Trophoblast cell (in vitro differentiated cells and primary cell): ENCODE data around the gene CLEC1B.

Source experiments
- DNase-seq, 2 donors: peaks; one replicate each; pipeline ENCODE4 v3.0.0-alpha.2; 2016
- H2AFZ ChIP-seq: 2 replicates; pipeline ENCODE4 v1.6.1; 2013; ENCODE audit warnings: low read length, moderate library complexity, mild to moderate bottlenecking; ENCODE audit not compliant: insufficient read depth, poor library complexity
- H2AK5ac ChIP-seq: 2 replicates; pipeline ENCODE4 v1.6.1; 2013; ENCODE audit warnings: mild to moderate bottlenecking, low read length
- H2BK120ac ChIP-seq: 2 replicates; pipeline ENCODE4 v1.6.1; 2013; ENCODE audit warnings: low read length, mild to moderate bottlenecking, moderate library complexity; ENCODE audit not compliant: insufficient read depth, poor library complexity
- H2BK12ac ChIP-seq: 2 replicates; pipeline ENCODE4 v1.6.1; 2013; ENCODE audit warnings: mild to moderate bottlenecking, low read length, moderate library complexity
- H2BK5ac ChIP-seq: 2 replicates; pipeline ENCODE4 v1.6.1; 2013; ENCODE audit warnings: low read length, low read depth, moderate library complexity, mild to moderate bottlenecking; ENCODE audit not compliant: poor library complexity
- H3K14ac ChIP-seq: 2 replicates; pipeline ENCODE4 v1.6.1; 2013; ENCODE audit warnings: mild to moderate bottlenecking, low read length
- H3K18ac ChIP-seq: 2 replicates; pipeline ENCODE4 v1.6.1; 2013; ENCODE audit warnings: mild to moderate bottlenecking, low read length
- H3K23ac ChIP-seq: 2 replicates; pipeline ENCODE4 v1.6.1; 2013; ENCODE audit warnings: low read length
- H3K27ac ChIP-seq: 2 replicates; pipeline ENCODE4 v1.5.1; 2013; ENCODE audit warnings: low read depth, mild to moderate bottlenecking, inconsistent platforms, low read length, moderate library complexity
- H3K27me3 ChIP-seq: 2 replicates; pipeline ENCODE4 v1.6.1; 2013; ENCODE audit warnings: inconsistent platforms, mild to moderate bottlenecking, low read length, moderate library complexity; ENCODE audit not compliant: insufficient read depth
- H3K36me3 ChIP-seq, 2 experiments: 1 replicate in 1 of 2; 2 replicates in 1 of 2; pipeline ENCODE4 v1.6.1; 2013; ENCODE audit warnings: low read length in 2 of 2, mild to moderate bottlenecking in 2 of 2, moderate library complexity in 1 of 2; ENCODE audit not compliant: insufficient read depth in 2 of 2, control insufficient read depth in 1 of 2
- H3K4ac ChIP-seq: 2 replicates; pipeline ENCODE4 v1.6.1; 2013; ENCODE audit warnings: low read depth, mild to moderate bottlenecking, low read length, moderate library complexity
- H3K4me1 ChIP-seq, 2 experiments: 1 replicate in 1 of 2; 2 replicates in 1 of 2; pipeline ENCODE4 v1.6.1; 2013; ENCODE audit warnings: low read length in 2 of 2, mild to moderate bottlenecking in 2 of 2, moderate library complexity in 1 of 2; ENCODE audit not compliant: insufficient read depth in 2 of 2, control insufficient read depth in 1 of 2
- H3K4me2 ChIP-seq: 2 replicates; pipeline ENCODE4 v1.6.1; 2013; ENCODE audit warnings: inconsistent platforms, mild to moderate bottlenecking, low read length, moderate library complexity
- H3K4me3 ChIP-seq: 2 replicates; pipeline ENCODE4 v1.5.1; 2013; ENCODE audit warnings: mild to moderate bottlenecking, low read depth, low read length, inconsistent platforms
- H3K79me1 ChIP-seq: one replicate; pipeline ENCODE4 v1.6.1; 2013; ENCODE audit warnings: low read length
- H3K79me2 ChIP-seq: 2 replicates; pipeline ENCODE4 v1.6.1; 2013; ENCODE audit warnings: low read length, mild to moderate bottlenecking; ENCODE audit not compliant: control insufficient read depth, insufficient read depth, poor library complexity
- H3K9ac ChIP-seq: 2 replicates; pipeline ENCODE4 v1.6.1; 2013; ENCODE audit warnings: mild to moderate bottlenecking, low read length
- H3K9me3 ChIP-seq: 2 replicates; pipeline ENCODE4 v1.6.1; 2013; ENCODE audit warnings: low read depth, mild to moderate bottlenecking, control low read depth, inconsistent platforms, low read length; ENCODE audit not compliant: insufficient read depth
- H4K12ac ChIP-seq: 2 replicates; pipeline ENCODE4 v1.6.1; 2013; ENCODE audit warnings: low read depth, mild to moderate bottlenecking, low read length, moderate library complexity
- H4K8ac ChIP-seq: 2 replicates; pipeline ENCODE4 v1.6.1; 2013; ENCODE audit warnings: low read depth, mild to moderate bottlenecking, low read length, moderate library complexity
- H4K91ac ChIP-seq: one replicate; pipeline ENCODE4 v1.6.1; 2013; ENCODE audit warnings: low read depth, mild to moderate bottlenecking, low read length, moderate library complexity
- WGBS: extraction: QIAGEN DNeasy Blood & Tissue Kit; methylation state at CpG from one replicate; pipeline ENCODE4 v1.1.7; 2013; ENCODE audit warnings: missing lambda C conversion rate; ENCODE audit not compliant: insufficient read length, insufficient coverage; ENCODE audit errors: extremely low coverage; 5-methylcytosine and 5-hydroxymethylcytosine counted together

The CLEC1B gene

DNA sequence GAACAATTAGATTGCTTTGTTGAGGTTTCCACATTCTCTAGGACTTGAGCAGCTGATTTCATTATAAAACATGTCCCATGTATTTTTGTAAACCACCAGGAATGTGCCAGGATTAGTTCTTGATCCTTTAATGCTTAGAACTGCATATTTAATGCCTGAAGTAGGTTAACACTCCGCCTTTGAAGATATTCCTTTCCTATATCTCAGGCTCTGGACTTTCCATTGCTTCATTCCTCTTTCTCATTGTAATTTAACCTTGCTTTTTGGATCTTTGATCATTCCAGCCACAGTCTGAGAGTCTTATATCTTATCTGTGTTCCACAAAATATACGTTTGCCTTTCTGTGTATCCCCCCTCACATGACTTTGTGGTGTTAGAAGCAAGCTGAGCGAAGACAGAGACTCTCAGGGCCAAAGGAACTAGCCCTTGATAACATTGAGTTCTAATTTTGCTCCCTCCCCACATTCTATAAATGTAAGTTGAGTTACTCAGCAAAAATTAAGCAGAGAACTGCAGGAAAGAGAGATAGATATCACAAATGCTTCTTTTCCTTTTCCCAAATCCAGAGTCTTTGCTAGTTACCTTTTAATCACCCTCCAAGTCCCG lies 2.4 kb upstream of the CLEC1B start:
- H3K36me3 ChIP-seq = no peaks in the 10 kb centered on the region
- H4K8ac ChIP-seq = no peak overlapping the region
- no peaks in the 10 kb centered on the region for H3K79me1 ChIP-seq
- H3K4me2 ChIP-seq = no peak overlapping the region
- H3K18ac ChIP-seq = no peak overlapping the region
- no peak overlapping the region for H4K12ac ChIP-seq
- peak in 1 of 2 donors; percentile 40 for DNase-seq
- no peak overlapping the region for H2AFZ ChIP-seq
- H2BK5ac ChIP-seq = no peak overlapping the region
- H4K91ac ChIP-seq = no peak overlapping the region
- no peak overlapping the region for H2BK12ac ChIP-seq
- H3K14ac ChIP-seq = no peak overlapping the region
- no peaks in the 10 kb centered on the region for H3K9me3 ChIP-seq
- H3K27ac ChIP-seq = no peak overlapping the region
- H3K27me3 ChIP-seq = no peaks in the 10 kb centered on the region
- no peak overlapping the region for H3K4me3 ChIP-seq
- H3K4ac ChIP-seq = no peak overlapping the region
- no peaks in the 10 kb centered on the region for H3K79me2 ChIP-seq
- no peak overlapping the region for H2BK120ac ChIP-seq
- H3K23ac ChIP-seq = no peak overlapping the region
- H2AK5ac ChIP-seq = no peak overlapping the region
- H3K9ac ChIP-seq = no peak overlapping the region
- H3K4me1 ChIP-seq = no peaks in the 10 kb centered on the region
- WGBS = no CpG with 5 or more reads among the region's 4 CpGs

DNA sequence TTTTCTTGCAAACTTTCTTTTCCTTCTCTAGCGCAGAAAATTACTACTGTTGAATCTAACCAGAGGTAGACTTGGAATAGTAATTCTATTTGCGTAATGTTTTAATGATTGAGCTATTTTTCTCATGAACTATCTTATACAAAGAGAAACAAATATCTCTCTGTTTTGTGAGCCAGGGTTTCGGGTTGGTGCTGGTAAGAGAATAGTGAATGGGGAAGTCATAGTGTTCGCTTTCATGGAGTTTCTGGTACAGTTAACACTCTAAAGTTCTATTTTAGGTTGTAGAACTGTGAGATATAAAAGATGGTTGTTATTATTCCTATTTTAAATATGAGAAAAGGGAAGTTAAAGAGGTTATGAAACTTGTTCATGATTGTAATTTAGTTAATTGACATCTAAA lies 6.6 kb downstream of the CLEC1B start:
- H2BK12ac ChIP-seq = no peak overlapping the region
- no peak overlapping the region for H2BK5ac ChIP-seq
- WGBS = no CpG with 5 or more reads among the region's 4 CpGs
- H4K12ac ChIP-seq = no peak overlapping the region
- no peak overlapping the region for H2AFZ ChIP-seq
- H3K27me3 ChIP-seq = no peaks in the 10 kb centered on the region
- H3K4me1 ChIP-seq = no peaks in the 10 kb centered on the region
- no peak overlapping the region for H3K4ac ChIP-seq
- H3K23ac ChIP-seq = no peak overlapping the region
- no peak overlapping the region for H2AK5ac ChIP-seq
- no peak overlapping the region for H4K8ac ChIP-seq
- H3K9ac ChIP-seq = no peak overlapping the region
- H3K79me1 ChIP-seq = no peaks in the 10 kb centered on the region
- no peaks in the 10 kb centered on the region for H3K36me3 ChIP-seq
- no peak overlapping the region for H4K91ac ChIP-seq
- no peak for DNase-seq
- H3K27ac ChIP-seq = no peak overlapping the region
- H3K4me3 ChIP-seq = no peak overlapping the region
- no peak overlapping the region for H3K4me2 ChIP-seq
- H3K79me2 ChIP-seq = no peaks in the 10 kb centered on the region
- H3K9me3 ChIP-seq = no peaks in the 10 kb centered on the region
- no peak overlapping the region for H3K14ac ChIP-seq
- no peak overlapping the region for H2BK120ac ChIP-seq
- no peak overlapping the region for H3K18ac ChIP-seq

DNA sequence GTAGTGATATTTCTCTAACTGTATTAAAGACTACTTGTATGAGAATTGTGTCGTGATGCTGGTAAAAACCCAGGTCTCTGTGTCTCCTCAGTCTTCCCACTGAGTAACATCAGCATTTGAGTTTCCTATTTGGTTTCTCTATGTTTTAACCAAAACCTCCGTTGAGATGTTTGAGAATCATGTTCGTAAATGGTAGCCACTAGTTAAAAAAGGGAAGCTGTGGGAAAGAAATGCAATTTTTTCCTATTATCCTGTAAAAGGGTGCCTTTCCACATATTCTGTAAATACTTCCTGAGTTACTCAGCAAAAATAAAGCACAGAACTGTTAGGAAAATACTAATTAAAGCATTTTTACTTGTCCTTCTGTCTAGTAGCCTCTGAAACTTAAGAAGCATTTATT lies 7.0 kb downstream of the CLEC1B start:
- Histone ChIP-seq H2AFZ (no peak overlapping the region), H3K79me2 (no peaks in the 10 kb centered on the region), H3K79me1 (no peaks in the 10 kb centered on the region), H3K14ac (no peak overlapping the region), H3K4me1 (no peaks in the 10 kb centered on the region), H3K4me3 (no peak overlapping the region), H3K27me3 (no peaks in the 10 kb centered on the region), H3K9me3 (no peaks in the 10 kb centered on the region), H3K27ac (no peak overlapping the region), H2AK5ac (no peak overlapping the region), H3K4me2 (no peak overlapping the region), H2BK120ac (no peak overlapping the region), H3K23ac (no peak overlapping the region), H3K18ac (no peak overlapping the region), H2BK5ac (no peak overlapping the region), H4K8ac (no peak overlapping the region), H3K9ac (no peak overlapping the region), H3K36me3 (no peaks in the 10 kb centered on the region), H3K4ac (no peak overlapping the region), H4K12ac (no peak overlapping the region), H4K91ac (no peak overlapping the region), H2BK12ac (no peak overlapping the region)
- WGBS = no CpG with 5 or more reads among the region's 3 CpGs
- DNase-seq = no peak

DNA sequence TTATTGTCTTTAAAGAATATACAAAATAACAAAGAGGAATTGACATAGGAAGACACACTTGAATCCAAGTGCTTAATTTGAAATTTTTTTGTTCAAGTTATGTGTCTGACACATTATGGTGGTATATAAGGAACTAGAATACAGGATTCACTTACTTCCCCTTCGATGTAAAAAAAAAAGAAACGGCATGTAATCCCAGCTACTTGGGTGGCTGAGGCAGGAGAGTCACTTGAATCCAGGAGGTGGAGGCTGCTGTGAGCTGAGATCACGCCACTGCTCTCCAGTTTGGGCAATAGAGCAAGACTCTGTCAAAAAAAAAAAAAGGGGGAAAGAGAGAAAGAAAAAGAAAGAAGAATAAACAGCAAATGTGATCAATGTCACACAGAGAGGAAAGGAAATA lies 18.8 kb downstream of the CLEC1B start:
- Histone ChIP-seq H3K4me3 (no peak overlapping the region), H3K4me1 (no peaks in the 10 kb centered on the region), H4K12ac (no peak overlapping the region), H3K27ac (no peak overlapping the region), H2AK5ac (no peak overlapping the region), H3K9me3 (peaks cover 7% of the 10 kb centered on the region), H3K18ac (no peak overlapping the region), H3K79me1 (no peaks in the 10 kb centered on the region), H3K27me3 (no peaks in the 10 kb centered on the region), H4K8ac (no peak overlapping the region), H2BK5ac (no peak overlapping the region), H2BK12ac (no peak overlapping the region), H3K23ac (no peak overlapping the region), H4K91ac (no peak overlapping the region), H3K9ac (no peak overlapping the region), H3K4me2 (no peak overlapping the region), H2BK120ac (no peak overlapping the region), H3K14ac (no peak overlapping the region), H3K36me3 (no peaks in the 10 kb centered on the region), H2AFZ (no peak overlapping the region), H3K4ac (no peak overlapping the region), H3K79me2 (no peaks in the 10 kb centered on the region)
- DNase-seq = no peak
- WGBS = no CpG with 5 or more reads among the region's 3 CpGs
